COLO668 (cell line): ENCODE data around the gene TSPYL2.

Experiments
- DNase-seq: peaks from one replicate; lab custom pipeline; 2025; ENCODE audit not compliant: unreplicated experiment; lab: John Stamatoyannopoulos, UW

The TSPYL2 gene

GRCh38 chrX:53122013-53122412, 39.8 kb downstream of the TSPYL2 start:
- no peak for DNase-seq

- DNase-seq = no peak
Measured at GRCh38 chrX:53125506-53125905, 43.3 kb downstream of the TSPYL2 start.

- no peak for DNase-seq
Measured at GRCh38 chrX:53126377-53126776, 44.2 kb downstream of the TSPYL2 start.

GRCh38 chrX:53128097-53128749, 46.1 kb downstream of the TSPYL2 start:
- no peak for DNase-seq

- DNase-seq = no peak
Measured at GRCh38 chrX:53133400-53133799, 51.2 kb downstream of the TSPYL2 start.

GRCh38 chrX:53135581-53135980, 53.4 kb downstream of the TSPYL2 start:
- DNase-seq = no peak
